PFSK-1 (cell line): ENCODE results near the gene KCNQ1.

ENCODE experiments used
- FOXP2 ChIP-seq: optimal IDR thresholded peaks from 2 replicates; pipeline ENCODE3; 2011; ENCODE audit warnings: borderline replicate concordance, control low read depth, inconsistent platforms; ENCODE audit not compliant: insufficient read depth; ENCODE audit errors: extremely low read length, extremely low read depth
- POLR2AphosphoS5 ChIP-seq: IDR thresholded peaks from 2 replicates; pipeline ENCODE4 v1.6.1; 2012; ENCODE audit warnings: low read depth, mild to moderate bottlenecking, control low read depth, low read length, moderate library complexity
- SIN3A ChIP-seq: IDR thresholded peaks from 2 replicates; pipeline ENCODE4 v1.6.1; 2012; ENCODE audit warnings: mild to moderate bottlenecking, low read length, moderate library complexity, borderline replicate concordance; ENCODE audit not compliant: insufficient read depth
- TAF1 ChIP-seq: IDR thresholded peaks from 2 replicates; pipeline ENCODE4 v1.6.1; 2012; ENCODE audit warnings: low read length, control low read depth, borderline replicate concordance; ENCODE audit not compliant: insufficient read depth
- TF ChIP-seq, protein P1 (sequence below), 2 experiments: IDR thresholded peaks; 2 replicates each; pipeline versions ENCODE4 v1.6.1 to v1.8.0; 2011 to 2012; ENCODE audit warnings: low read depth in 2 of 2, low read length in 2 of 2, control low read depth in 1 of 2, inconsistent platforms in 1 of 2, mild to moderate bottlenecking in 1 of 2, moderate library complexity in 1 of 2; ENCODE audit not compliant: insufficient read depth in 1 of 2

KCNQ1 gene

DNA sequence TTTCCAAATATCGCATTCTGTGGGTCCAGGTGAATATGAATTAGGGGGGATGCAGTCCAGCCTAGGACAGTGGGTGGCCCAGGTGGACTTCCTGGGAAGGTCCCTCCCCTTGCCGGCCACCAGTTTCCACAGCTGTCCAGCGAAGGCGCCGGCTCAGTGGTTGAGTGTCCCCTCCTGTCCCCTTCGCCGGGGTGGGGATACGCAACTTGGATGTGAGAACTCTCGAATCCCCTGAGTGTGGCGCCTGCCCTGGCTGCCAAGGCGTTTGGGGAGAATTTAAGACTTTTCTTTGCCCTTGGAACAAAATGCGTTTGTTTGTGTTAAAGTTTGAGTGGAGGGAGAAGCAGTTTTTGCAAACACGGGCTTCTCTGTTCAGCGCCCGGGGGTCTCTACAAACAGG, 131.3 kb downstream of the KCNQ1 start:
- TF ChIP-seq SIN3A (no peak), FOXP2 (no peak), POLR2AphosphoS5 (no peak), TAF1 (no peak)
- TF ChIP-seq, protein P1, sequence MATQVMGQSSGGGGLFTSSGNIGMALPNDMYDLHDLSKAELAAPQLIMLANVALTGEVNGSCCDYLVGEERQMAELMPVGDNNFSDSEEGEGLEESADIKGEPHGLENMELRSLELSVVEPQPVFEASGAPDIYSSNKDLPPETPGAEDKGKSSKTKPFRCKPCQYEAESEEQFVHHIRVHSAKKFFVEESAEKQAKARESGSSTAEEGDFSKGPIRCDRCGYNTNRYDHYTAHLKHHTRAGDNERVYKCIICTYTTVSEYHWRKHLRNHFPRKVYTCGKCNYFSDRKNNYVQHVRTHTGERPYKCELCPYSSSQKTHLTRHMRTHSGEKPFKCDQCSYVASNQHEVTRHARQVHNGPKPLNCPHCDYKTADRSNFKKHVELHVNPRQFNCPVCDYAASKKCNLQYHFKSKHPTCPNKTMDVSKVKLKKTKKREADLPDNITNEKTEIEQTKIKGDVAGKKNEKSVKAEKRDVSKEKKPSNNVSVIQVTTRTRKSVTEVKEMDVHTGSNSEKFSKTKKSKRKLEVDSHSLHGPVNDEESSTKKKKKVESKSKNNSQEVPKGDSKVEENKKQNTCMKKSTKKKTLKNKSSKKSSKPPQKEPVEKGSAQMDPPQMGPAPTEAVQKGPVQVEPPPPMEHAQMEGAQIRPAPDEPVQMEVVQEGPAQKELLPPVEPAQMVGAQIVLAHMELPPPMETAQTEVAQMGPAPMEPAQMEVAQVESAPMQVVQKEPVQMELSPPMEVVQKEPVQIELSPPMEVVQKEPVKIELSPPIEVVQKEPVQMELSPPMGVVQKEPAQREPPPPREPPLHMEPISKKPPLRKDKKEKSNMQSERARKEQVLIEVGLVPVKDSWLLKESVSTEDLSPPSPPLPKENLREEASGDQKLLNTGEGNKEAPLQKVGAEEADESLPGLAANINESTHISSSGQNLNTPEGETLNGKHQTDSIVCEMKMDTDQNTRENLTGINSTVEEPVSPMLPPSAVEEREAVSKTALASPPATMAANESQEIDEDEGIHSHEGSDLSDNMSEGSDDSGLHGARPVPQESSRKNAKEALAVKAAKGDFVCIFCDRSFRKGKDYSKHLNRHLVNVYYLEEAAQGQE (IDR thresholded peaks at IDR 0.05; ENCODE audit: insufficient read depth in 1 of 2, low read depth in 2 of 2, low read length in 2 of 2) = no peak

DNA sequence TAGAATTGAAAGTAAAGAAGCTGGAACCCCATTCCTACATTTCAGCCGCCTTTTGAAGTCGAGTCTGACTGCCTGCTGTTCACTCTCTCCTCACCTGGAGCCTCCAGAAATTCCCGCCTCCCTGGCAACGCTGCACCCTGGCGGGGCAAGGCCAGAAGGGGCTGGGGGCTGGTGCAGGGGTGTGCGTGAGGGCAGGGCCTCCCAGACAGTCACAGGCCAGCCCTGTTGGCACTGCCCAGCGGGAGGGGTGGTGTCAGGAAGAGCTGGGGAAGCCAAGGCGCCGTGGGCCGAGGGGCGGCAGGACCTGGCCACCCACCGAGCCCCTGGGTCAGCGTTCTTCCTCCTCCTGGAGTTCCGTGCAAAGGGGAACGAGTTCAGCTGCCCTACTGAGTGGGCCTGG, 131.7 kb downstream of the KCNQ1 start:
- no peak for TF ChIP-seq TAF1
- TF ChIP-seq SIN3A = no peak
- TF ChIP-seq, protein P1 (IDR thresholded peaks at IDR 0.05; ENCODE audit: insufficient read depth in 1 of 2, low read depth in 2 of 2, low read length in 2 of 2) = no peak
- TF ChIP-seq FOXP2 = no peak
- no peak for TF ChIP-seq POLR2AphosphoS5

DNA sequence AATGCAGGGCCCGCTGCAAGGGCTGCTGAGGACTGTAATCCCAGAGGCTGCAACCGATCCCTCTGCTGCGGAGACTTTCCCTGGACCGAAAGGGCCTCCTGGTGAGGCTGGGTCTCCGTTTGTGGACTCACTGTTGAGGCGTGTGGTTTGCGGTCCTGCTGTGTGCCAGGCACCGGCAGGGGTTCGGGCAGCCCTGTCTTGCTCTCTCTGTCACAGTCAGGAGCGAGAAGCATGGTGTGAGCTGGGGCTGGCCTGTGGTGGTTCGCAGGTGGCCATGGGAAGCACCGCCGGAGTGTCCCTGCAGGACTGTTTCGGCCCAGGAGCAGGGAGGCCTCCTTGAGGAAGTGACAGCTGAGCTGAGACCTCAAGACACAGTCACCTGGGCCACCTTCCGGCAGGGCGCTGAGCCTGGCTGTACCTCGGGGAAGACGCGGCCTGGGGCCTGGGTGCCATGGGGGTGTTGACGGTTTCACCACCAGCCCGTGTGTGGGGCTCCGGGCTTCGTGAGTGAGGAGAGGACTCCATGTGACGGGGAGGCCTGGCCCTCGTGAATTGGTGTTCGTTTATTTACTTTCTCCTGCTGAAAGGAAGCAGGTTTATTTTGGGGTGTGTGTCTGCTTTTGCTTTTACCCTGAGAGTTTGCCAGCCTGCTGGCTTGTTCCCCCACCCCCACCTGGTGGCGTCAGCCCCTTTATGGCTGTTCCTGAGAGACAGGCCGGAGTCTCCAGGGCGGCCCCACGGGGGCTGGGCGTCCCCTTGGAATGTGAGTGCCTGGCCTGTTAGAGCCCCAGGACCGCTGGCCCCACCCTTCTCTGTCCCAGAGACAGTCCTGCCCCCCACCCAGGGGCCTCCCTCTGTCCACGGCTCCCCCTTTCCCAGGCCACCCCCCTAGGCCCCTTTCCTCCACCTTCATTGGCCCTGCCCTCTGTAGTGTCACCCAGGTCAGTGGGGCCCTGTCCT, 132.5 kb downstream of the KCNQ1 start:
- TF ChIP-seq, protein P1 (IDR thresholded peaks at IDR 0.05; ENCODE audit: insufficient read depth in 1 of 2, low read depth in 2 of 2, low read length in 2 of 2) = no peak

DNA sequence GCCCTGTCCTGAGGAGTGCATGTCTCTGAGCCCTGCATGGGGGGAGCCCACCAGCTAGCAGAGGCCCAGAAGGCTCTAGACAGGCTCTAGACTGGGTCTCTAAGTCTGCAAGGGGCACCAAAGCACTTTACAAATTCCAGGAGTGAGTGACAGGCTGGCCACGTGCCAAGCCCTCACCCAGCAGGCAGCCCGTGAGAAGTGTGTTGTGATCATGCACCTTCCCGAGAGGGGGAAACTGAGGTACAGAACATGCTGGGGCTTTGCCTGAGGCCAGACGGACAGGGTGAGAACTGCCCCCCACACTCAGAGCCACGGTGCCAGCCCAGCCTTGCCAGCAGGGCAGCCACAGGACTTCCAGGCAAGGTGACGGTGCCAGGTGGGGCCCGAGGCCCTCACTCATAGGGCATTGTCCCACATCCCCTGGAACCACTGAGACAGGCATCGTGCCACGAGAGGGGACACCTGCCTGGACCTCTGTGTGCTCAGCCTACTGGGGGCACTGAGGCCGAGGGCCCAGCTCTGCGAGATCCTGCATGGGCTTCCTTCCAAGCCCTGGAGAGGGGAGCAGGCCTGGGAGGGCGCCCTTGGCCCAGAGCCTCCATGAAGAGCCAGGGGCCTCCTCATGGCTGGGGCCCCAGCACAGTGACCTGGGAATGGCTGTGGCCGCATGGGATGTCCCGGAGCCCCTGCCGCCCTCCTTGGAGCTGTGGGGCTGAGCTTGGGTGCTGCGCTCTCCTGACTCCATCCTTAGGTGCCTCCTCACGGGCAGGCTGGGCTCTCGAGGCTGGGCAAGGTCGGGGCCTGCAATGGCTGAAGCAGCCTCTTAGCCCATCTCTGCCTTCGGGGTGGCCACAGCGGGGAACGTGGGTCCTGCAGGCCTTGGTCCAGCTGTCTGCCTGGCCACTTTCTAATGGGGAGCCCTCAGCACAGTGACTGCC, 133.5 kb downstream of the KCNQ1 start:
- no peak for TF ChIP-seq FOXP2
- no peak for TF ChIP-seq TAF1
- no peak for TF ChIP-seq POLR2AphosphoS5

DNA sequence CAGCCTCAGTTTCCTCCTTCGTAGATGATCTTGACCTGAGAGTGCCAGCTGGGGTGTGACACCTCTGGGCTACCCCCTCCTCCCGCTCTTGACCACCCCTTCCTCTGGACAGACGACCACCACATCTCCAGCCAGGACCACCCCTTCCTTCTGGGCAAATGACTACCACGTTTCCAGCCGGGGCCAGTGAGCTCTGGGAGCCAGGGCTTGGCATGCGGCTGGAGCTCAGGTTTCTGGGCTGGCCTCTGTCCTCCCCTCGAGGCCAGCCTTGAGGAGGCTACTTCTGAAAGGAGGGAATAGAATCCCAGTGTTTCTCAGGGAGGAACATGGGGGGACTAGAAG, 134.1 kb downstream of the KCNQ1 start:
- TF ChIP-seq TAF1 (no peak), FOXP2 (no peak), POLR2AphosphoS5 (no peak), SIN3A (no peak)
- TF ChIP-seq, protein P1 (IDR thresholded peaks at IDR 0.05; ENCODE audit: insufficient read depth in 1 of 2, low read depth in 2 of 2, low read length in 2 of 2) = no peak
